Lung (tissue), 12 donors: Measurements from ENCODE around the gene PIEZO1. TPM values are rescaled to one million over a fixed set of nuclear protein-coding genes. Genes with fewer than 3 reads are reported as not detected.

Experiments
- ATAC-seq: fragments of 200-7000 bp; cut with Tn5 transposase; one replicate; pipeline ENCODE4 v1.9.1; 2020; ENCODE audit warnings: moderate number of reproducible peaks; ENCODE audit not compliant: insufficient read depth, low FRiP score
- DNase-seq, 3 donors: peaks; one replicate each; pipeline ENCODE4 v3.0.0-alpha.2; 2013 to 2017
- H3K27ac ChIP-seq, 2 donors: one replicate each; pipeline ENCODE4 v1.5.1; 2013; ENCODE audit warnings: mild to moderate bottlenecking in 2 of 2, moderate library complexity in 2 of 2, control low read depth in 1 of 2, inconsistent platforms in 1 of 2, low read depth in 1 of 2, low read length in 1 of 2
- H3K27me3 ChIP-seq, 3 donors: one replicate each; pipeline ENCODE4 v1.5.1; 2013; ENCODE audit warnings: low read length in 2 of 3; ENCODE audit not compliant: control insufficient read depth in 3 of 3, insufficient read depth in 3 of 3
- H3K36me3 ChIP-seq, 4 donors: one replicate each; pipeline ENCODE4 v1.5.1; 2013; ENCODE audit warnings: low read length in 4 of 4, mild to moderate bottlenecking in 1 of 4, moderate library complexity in 1 of 4; ENCODE audit not compliant: control insufficient read depth in 4 of 4, insufficient read depth in 4 of 4
- H3K4me1 ChIP-seq, 5 donors: one replicate each; pipeline ENCODE4 v1.5.1; 2013; ENCODE audit warnings: low read length in 5 of 5, mild to moderate bottlenecking in 2 of 5, moderate library complexity in 1 of 5; ENCODE audit not compliant: control insufficient read depth in 5 of 5, insufficient read depth in 5 of 5
- H3K4me3 ChIP-seq: one replicate; pipeline ENCODE4 v1.5.1; 2013; ENCODE audit warnings: mild to moderate bottlenecking, control low read depth, moderate library complexity
- H3K9ac ChIP-seq, 2 donors: one replicate each; pipeline ENCODE4 v1.5.1; 2013; ENCODE audit warnings: low read length in 2 of 2, control low read depth in 1 of 2; ENCODE audit not compliant: insufficient read depth in 1 of 2
- H3K9me3 ChIP-seq, 4 donors: one replicate each; pipeline ENCODE4 v1.5.1; 2013; ENCODE audit warnings: low read length in 3 of 4, mild to moderate bottlenecking in 1 of 4, moderate library complexity in 1 of 4; ENCODE audit not compliant: control insufficient read depth in 4 of 4, insufficient read depth in 3 of 4
- WGBS, 2 donors: extraction: QIAGEN DNeasy Blood & Tissue Kit; methylation state at CpG; one replicate each; pipeline ENCODE4 v1.1.7; 2013; 5-methylcytosine and 5-hydroxymethylcytosine counted together
- polyA plus RNA-seq, 2 donors: library from polyadenylated mRNA; stranded (reverse); fragments of 200-250 nt; gene quantifications; one replicate each; pipeline ENCODE4 v1.2.1, GENCODE V29; 2013
- total RNA-seq, 2 donors: library from RNA; depleted of rRNA in 1 of 2; stranded (reverse); fragments of >200 nt in 1 of 2; gene quantifications; one replicate each; pipeline ENCODE4 v1.2.1, GENCODE V29; 2014 to 2021
- TF ChIP-seq, protein P1 (sequence below): IDR thresholded peaks from 2 replicates; pipeline ENCODE4 v1.5.1; 2012; ENCODE audit warnings: mild to moderate bottlenecking; ENCODE audit errors: control extremely low read depth, extremely low read depth
- donor health status: control.
- donor health status: control.
- donor health status: Bipolar disorder and iron deficiency.
- donor health status: healthy.
- donor health status: DM: yes; HTN: yes; CAD: no.

PIEZO1 gene
- total and polyA plus RNA-seq, 4 donors, result 113 to 207 (median 190) TPM

- WGBS, 2 donors, result 92 to 93% methylated on average over 57 of the region's 57 CpGs
- H3K4me3 ChIP-seq, result no peak overlapping the region
- TF ChIP-seq, protein P1, sequence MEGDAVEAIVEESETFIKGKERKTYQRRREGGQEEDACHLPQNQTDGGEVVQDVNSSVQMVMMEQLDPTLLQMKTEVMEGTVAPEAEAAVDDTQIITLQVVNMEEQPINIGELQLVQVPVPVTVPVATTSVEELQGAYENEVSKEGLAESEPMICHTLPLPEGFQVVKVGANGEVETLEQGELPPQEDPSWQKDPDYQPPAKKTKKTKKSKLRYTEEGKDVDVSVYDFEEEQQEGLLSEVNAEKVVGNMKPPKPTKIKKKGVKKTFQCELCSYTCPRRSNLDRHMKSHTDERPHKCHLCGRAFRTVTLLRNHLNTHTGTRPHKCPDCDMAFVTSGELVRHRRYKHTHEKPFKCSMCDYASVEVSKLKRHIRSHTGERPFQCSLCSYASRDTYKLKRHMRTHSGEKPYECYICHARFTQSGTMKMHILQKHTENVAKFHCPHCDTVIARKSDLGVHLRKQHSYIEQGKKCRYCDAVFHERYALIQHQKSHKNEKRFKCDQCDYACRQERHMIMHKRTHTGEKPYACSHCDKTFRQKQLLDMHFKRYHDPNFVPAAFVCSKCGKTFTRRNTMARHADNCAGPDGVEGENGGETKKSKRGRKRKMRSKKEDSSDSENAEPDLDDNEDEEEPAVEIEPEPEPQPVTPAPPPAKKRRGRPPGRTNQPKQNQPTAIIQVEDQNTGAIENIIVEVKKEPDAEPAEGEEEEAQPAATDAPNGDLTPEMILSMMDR, result no peak
- no peaks in the 10 kb centered on the region for H3K4me1 ChIP-seq
- peaks cover 2 to 69% (median 26%) of the 10 kb centered on the region in 4 donors for H3K36me3 ChIP-seq
- H3K9me3 ChIP-seq, result no peaks in the 10 kb centered on the region
- DNase-seq (no peak), ATAC-seq (no peak)
- no peak overlapping the region for H3K9ac ChIP-seq
- no peaks in the 10 kb centered on the region for H3K27me3 ChIP-seq
- no peak overlapping the region for H3K27ac ChIP-seq
These were observed 69.5 kb downstream of the PIEZO1 start for GRCh38 chr16:88715312-88716190.

DNA sequence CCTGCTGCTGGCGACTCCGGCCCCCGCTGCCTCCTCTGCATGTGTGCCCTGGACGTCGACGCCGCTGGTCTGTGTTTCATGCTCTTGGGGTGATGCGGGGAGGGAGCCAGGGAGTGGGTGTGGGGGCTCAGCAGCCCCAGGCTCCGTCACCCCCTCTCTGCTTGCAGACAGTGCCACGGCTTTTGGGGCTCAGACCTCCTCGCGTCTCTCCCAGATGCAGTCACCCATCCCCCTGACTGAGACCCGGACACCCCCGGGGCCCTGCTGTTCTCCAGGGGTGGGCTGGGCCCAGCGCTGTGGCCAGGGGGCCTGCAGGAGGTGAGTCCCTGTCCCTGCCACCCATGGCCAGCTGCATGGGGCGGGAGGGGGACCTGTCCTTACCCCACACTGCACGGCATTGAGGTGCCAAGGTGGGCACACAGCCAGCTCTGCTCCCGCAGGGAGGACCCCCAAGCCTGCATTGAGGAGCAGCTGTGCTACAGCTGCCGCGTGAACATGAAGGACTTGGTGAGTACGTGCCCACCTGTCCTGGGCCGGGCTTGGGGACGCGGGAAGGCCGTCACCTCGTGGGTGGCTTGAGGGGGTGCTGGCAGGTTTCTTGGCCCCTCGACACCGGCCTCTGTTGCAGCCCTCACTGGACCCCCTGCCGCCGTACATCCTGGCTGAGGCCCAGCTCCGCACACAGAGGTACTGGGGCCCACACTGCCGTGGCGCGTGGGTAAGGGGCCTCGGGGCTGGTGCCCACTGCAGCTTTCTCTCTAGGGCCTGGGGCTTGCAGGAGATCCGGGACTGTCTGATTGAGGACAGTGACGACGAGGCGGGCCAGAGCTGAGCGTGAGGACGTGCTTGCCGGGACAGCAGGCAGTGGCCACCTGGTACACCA is 70.4 kb downstream of the PIEZO1 start:
- no peak overlapping the region for H3K27ac ChIP-seq
- H3K4me1 ChIP-seq, result no peaks in the 10 kb centered on the region
- no peaks in the 10 kb centered on the region for H3K9me3 ChIP-seq
- H3K27me3 ChIP-seq, result no peaks in the 10 kb centered on the region
- 88 to 89% methylated on average over 42 of the region's 42 CpGs for whole genome bisulfite sequencing, 2 donors
- peak; percentile 28 for ATAC-seq
- peaks cover 2 to 67% (median 23%) of the 10 kb centered on the region in 4 donors for H3K36me3 ChIP-seq
- no peak overlapping the region for H3K4me3 ChIP-seq
- DNase-seq, result no peak
- no peak overlapping the region for H3K9ac ChIP-seq
- TF ChIP-seq, protein P1, result no peak

DNA sequence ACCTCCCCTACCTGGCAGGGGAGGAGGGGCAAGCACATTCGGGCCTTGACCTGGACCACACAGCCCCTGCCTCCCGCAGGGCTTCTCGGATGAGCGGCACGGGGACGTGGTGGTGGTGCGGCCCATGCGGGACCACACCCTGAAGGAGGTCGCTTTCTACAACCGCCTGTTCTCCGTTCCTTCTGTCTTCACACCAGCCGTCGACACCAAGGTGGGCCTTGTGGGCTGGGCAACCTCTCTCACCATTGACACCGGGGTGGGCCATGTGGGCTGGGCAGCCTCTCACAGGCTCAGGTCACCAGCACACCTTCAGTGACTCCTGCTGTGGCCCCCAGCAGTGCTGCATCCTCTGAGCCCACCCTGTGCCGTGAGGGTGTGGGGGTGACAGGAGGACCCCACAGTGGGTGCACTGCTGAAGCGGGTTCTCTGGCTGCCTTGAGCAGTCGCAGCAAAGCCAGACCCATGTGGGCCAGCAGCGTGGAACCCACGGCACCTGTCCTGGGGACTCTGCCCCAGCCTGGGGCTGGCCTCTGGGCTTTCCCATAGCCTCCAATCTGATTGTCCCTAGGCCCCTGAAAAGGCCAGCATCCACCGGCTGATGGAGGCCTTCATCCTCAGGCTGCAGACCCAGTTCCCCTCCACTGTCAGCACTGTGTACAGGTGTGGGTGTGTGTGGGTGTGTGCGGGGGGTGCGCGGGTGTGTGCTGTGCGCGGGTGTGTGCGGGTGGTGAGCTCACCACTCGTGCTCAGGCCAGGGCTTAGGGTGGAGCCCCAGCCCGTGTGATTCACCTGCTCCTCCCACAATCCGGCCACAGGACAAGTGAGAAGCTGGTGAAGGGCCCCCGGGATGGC is 71.2 kb downstream of the PIEZO1 start:
- Histone ChIP-seq H3K4me3 (no peak overlapping the region), H3K27me3 (no peaks in the 10 kb centered on the region), H3K4me1 (no peaks in the 10 kb centered on the region), H3K27ac (no peak overlapping the region), H3K9me3 (peaks cover 0 to 2% (median 0%) of the 10 kb centered on the region in 4 donors), H3K9ac (no peak overlapping the region), H3K36me3 (peaks cover 2 to 58% (median 19%) of the 10 kb centered on the region in 4 donors)
- DNase-seq (no peak), ATAC-seq (no peak)
- TF ChIP-seq, protein P1, result no peak
- WGBS, 2 donors, result 86 to 89% methylated on average over 30 of the region's 30 CpGs
